Activated CD8-positive, alpha-beta T cell treated with anti-CD3 and anti-CD28 coated beads, Interleukin-2, amount 10 ng/mL, durations not matched to agents 7 days and 5 days (primary cell): Measurements from ENCODE around the gene ACTR2. TPM values are rescaled to one million over a fixed set of nuclear protein-coding genes. Genes with fewer than 3 reads are reported as not detected.
"Not testable (repeated sequence)": the region's sequence is repeated elsewhere in the genome, so short reads cannot be mapped to it uniquely, and the experiment has no call there.

Source experiments
- ATAC-seq: fragments of 150-1000 bp; cut with Tn5 transposase; one replicate; pipeline ENCODE4 v1.10.0; 2021; ENCODE audit warnings: moderate library complexity
- CTCF ChIA-PET: fragments of 350-600 bp; sonication (Branson Sonifier 250); formaldehyde crosslinking; loops from one replicate; lab custom pipeline; 2021; ENCODE audit warnings: antibody characterized with exemption; lab: Charles Lee
- POLR2A ChIA-PET: fragments of 350-600 bp; sonication (Branson Sonifier 250); formaldehyde crosslinking; loops from one replicate; lab custom pipeline; 2021; ENCODE audit warnings: antibody characterized with exemption; lab: Charles Lee
- DNase-seq: peaks from one replicate; pipeline ENCODE4 v3.0.0-alpha.2; 2020
- H3K27ac Mint-ChIP-seq: one replicate; pipeline ENCODE4 v1.8.0; 2021; ENCODE audit warnings: mild to moderate bottlenecking, mixed read lengths
- H3K27me3 Mint-ChIP-seq: one replicate; pipeline ENCODE4 v1.8.0; 2021; ENCODE audit warnings: low read depth, mixed read lengths
- H3K36me3 Mint-ChIP-seq: one replicate; pipeline ENCODE4 v1.8.0; 2021; ENCODE audit warnings: low read depth, mixed read lengths
- H3K4me1 Mint-ChIP-seq: one replicate; pipeline ENCODE4 v1.8.0; 2021; ENCODE audit warnings: low read depth, mixed read lengths
- H3K4me3 Mint-ChIP-seq: one replicate; pipeline ENCODE4 v1.8.0; 2021; ENCODE audit warnings: mild to moderate bottlenecking, mixed read lengths
- H3K9me3 Mint-ChIP-seq: one replicate; pipeline ENCODE4 v1.8.0; 2022; ENCODE audit warnings: mixed read lengths; ENCODE audit not compliant: insufficient read depth
- total RNA-seq, 2 experiments: library from RNA; stranded (reverse); gene quantifications; one replicate each; pipeline ENCODE4 v1.2.3, GENCODE V29; 2021

ACTR2 gene
- total RNA-seq, 2 experiments from 2014 or later = 478 to 493 TPM

GRCh38 chr2:65231121-65231520 is 3.5 kb downstream of the ACTR2 start:
- peaks cover 44% of the 10 kb centered on the region for H3K36me3 Mint-ChIP-seq
- ATAC-seq (no peak), DNase-seq (no peak)
- peak overlapping the region; percentile 72 for H3K27ac Mint-ChIP-seq
- H3K27me3 Mint-ChIP-seq = no peaks in the 10 kb centered on the region
- CTCF ChIA-PET = interaction anchor here (0.8 kb wide), 1 partner anchor 101 kb away, joined by 3 read pairs; no protein-coding TSS in a partner anchor
- H3K4me3 Mint-ChIP-seq = peak overlapping the region; percentile 31
- POLR2A ChIA-PET = no interaction called here
- peaks cover 51% of the 10 kb centered on the region for H3K4me1 Mint-ChIP-seq
- no peaks in the 10 kb centered on the region for H3K9me3 Mint-ChIP-seq

- Mint-ChIP-seq H3K27ac (peak overlapping the region; percentile 21), H3K4me1 (peaks cover 43% of the 10 kb centered on the region)
- CTCF ChIA-PET = interaction anchor here (0.6 kb wide), 1 partner anchor 199 kb away, joined by 3 read pairs; no protein-coding TSS in a partner anchor
These were observed 4.4 kb downstream of the ACTR2 start for GRCh38 chr2:65231892-65232477.

DNA sequence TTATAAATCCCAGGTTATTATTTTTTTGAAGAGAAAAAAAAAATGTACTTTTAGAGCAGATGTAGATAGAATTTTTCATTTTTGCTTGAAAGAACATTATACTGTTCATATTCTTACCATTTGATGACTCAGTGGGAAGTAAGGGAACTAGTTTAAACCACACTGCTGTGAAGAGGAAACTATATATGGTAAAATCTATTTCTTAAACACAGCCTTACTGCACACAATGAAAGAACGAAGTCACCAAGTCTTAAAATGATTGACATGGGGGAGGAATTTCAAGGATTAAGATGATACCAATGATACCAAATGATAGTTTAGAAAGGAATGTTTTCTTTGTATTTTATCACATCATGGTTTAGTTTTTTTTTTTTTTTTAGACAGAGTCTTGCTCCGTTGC is 5.0 kb downstream of the ACTR2 start:
- H3K4me1 Mint-ChIP-seq = peaks cover 43% of the 10 kb centered on the region
- ChIA-PET POLR2A (no interaction called here), CTCF (no interaction called here)
- no peaks in the 10 kb centered on the region for H3K27me3 Mint-ChIP-seq
- H3K27ac Mint-ChIP-seq = peak overlapping the region; percentile 21
- no peak for DNase-seq
- ATAC-seq = peak; percentile 47
- H3K9me3 Mint-ChIP-seq = no peaks in the 10 kb centered on the region
- H3K36me3 Mint-ChIP-seq = peaks cover 43% of the 10 kb centered on the region
- peak overlapping the region; percentile 42 for H3K4me3 Mint-ChIP-seq

More at GRCh38 chr2:65231892-65232477, 4.4 kb downstream of the ACTR2 start:
- H3K27me3 Mint-ChIP-seq = no peaks in the 10 kb centered on the region
- H3K4me3 Mint-ChIP-seq = peak overlapping the region; percentile 42
- peak; percentile 30 for DNase-seq
- peaks cover 44% of the 10 kb centered on the region for H3K36me3 Mint-ChIP-seq
- ATAC-seq = no peak
- H3K9me3 Mint-ChIP-seq = no peaks in the 10 kb centered on the region
- POLR2A ChIA-PET = no interaction called here

DNA sequence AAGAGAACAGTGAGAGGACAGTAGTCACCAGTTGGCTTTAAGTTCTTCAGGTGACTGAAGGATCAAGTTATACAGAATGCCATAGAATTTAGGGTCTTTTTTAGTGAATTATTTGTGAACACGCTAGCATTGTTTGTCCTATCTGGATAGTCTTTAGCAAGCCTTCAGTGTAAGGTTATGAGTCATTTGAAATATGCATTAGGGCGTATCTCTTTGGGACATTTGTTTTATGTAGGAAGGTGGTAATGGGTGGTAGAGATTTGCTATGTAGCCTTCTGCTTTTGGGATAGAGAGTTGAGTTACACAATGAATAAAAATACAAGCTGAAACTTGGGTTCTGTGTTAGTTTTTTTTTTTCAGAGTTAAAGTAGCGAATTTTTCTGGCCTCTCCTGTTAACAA is 13.0 kb downstream of the ACTR2 start:
- Mint-ChIP-seq H3K27me3 (no peaks in the 10 kb centered on the region), H3K9me3 (no peaks in the 10 kb centered on the region), H3K4me3 (no peak overlapping the region), H3K36me3 (peaks cover 30% of the 10 kb centered on the region), H3K4me1 (peaks cover 12% of the 10 kb centered on the region), H3K27ac (no peak overlapping the region)
- no peak for ATAC-seq
- DNase-seq = no peak
- POLR2A ChIA-PET = no interaction called here
- CTCF ChIA-PET = no interaction called here

DNA sequence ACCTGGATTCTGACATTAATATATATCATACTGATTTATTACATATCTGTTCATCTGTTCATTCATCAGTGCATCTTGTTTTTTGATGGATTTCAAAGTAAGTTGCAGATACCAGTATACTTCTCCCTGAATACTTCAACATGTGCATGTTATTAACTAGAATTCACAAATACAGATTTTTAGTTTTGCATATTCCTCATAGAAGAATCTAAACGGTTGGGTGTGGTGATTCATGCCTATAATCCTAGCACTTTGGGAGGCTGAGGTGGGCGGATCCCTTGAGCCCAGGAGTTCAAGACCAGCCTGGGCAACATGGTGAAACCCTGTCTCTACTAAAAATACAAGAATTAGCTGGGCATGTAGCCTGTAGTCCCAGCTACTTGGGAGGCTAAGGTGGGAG is 16.8 kb downstream of the ACTR2 start:
- DNase-seq, ATAC-seq, CTCF ChIA-PET, H3K4me3 Mint-ChIP-seq, H3K27ac Mint-ChIP-seq, H3K9me3 Mint-ChIP-seq, H3K4me1 Mint-ChIP-seq, H3K27me3 Mint-ChIP-seq: not testable (repeated sequence)
- H3K36me3 Mint-ChIP-seq = peaks cover 46% of the 10 kb centered on the region
- POLR2A ChIA-PET = interaction anchor here (1.6 kb wide), 1 partner anchor 17 kb away, joined by 7 read pairs; the partner anchor contains the start of gene ACTR2

- H3K4me1 Mint-ChIP-seq = peaks cover 3% of the 10 kb centered on the region
- H3K27ac Mint-ChIP-seq = no peak overlapping the region
- ChIA-PET CTCF (no interaction called here), POLR2A (interaction anchor here (1.5 kb wide), 1 partner anchor 25 kb away, joined by 4 read pairs; the partner anchor contains the start of gene ACTR2)
- ATAC-seq = no peak
- no peaks in the 10 kb centered on the region for H3K27me3 Mint-ChIP-seq
- H3K4me3 Mint-ChIP-seq = no peak overlapping the region
- DNase-seq = no peak
- H3K9me3 Mint-ChIP-seq = no peaks in the 10 kb centered on the region
- H3K36me3 Mint-ChIP-seq = peaks cover 51% of the 10 kb centered on the region
These were observed 25.0 kb downstream of the ACTR2 start for GRCh38 chr2:65252640-65253039.

DNA sequence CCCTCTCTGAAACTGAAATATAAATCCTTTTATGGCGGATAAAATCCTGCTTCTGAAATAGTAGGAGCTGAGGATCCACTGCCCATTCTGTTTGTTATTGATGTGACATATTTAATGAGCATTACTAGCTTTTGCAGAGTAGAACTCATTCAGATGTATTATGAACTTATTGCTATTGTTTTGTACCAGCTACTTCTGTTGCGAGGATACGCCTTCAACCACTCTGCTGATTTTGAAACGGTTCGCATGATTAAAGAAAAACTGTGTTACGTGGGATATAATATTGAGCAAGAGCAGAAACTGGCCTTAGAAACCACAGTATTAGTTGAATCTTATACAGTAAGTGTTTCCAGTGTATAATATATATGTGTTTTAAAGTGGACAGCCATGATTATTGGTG is 27.7 kb downstream of the ACTR2 start:
- no peaks in the 10 kb centered on the region for H3K9me3 Mint-ChIP-seq
- H3K4me3 Mint-ChIP-seq = no peak overlapping the region
- ATAC-seq = no peak
- peaks cover 3% of the 10 kb centered on the region for H3K4me1 Mint-ChIP-seq
- CTCF ChIA-PET = interaction anchor here (0.8 to 1.5 kb wide), 3 partner anchors 10 to 190 kb away, joined by 3 to 4 read pairs (median 3); partner anchors contain the start of gene ACTR2
- DNase-seq = no peak
- no peaks in the 10 kb centered on the region for H3K27me3 Mint-ChIP-seq
- POLR2A ChIA-PET = no interaction called here
- H3K27ac Mint-ChIP-seq = no peak overlapping the region
- peaks cover 52% of the 10 kb centered on the region for H3K36me3 Mint-ChIP-seq

DNA sequence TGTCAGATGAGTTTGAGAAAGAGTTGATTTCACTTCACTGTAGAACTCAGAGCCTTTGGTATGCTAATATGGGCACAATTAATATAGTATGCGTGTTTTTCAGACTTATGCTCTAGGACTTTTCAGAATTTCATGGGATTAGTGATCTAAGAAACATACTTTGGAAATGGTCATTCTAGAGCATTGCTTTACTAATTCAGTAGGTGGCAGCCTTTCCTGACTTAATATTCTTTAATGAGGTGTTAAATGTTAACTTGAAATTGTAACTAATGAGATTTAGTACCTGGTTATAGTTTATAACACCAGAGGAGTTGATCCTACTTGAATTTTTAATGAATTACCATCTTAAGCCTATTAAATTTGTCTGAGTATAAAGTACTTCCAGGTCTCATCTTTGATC is 28.4 kb downstream of the ACTR2 start:
- Mint-ChIP-seq H3K27me3 (no peaks in the 10 kb centered on the region), H3K4me1 (peaks cover 3% of the 10 kb centered on the region), H3K9me3 (no peaks in the 10 kb centered on the region), H3K27ac (no peak overlapping the region), H3K4me3 (no peak overlapping the region), H3K36me3 (peaks cover 48% of the 10 kb centered on the region)
- ATAC-seq (no peak), DNase-seq (no peak)
- CTCF ChIA-PET = no interaction called here
- POLR2A ChIA-PET = no interaction called here

DNA sequence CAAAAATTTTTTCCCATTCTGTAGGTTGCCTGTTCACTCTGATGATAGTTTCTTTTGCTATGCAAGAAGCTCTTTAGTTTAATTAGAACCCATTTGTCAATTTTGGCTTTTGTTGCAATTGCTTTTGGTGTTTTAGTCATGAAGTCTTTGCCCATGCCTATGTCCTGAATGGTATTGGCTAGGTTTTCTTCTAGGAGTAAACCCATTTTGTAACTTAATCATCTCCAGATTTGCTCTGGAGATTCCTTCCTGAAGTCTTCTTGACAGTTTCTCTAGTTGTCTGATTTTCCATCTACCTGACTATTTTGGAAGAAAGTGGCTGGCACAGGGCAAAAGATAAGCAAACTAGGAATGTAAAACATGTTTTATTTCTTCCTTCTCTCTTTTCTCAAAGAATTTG is 30.2 kb downstream of the ACTR2 start:
- CTCF ChIA-PET, ATAC-seq, H3K27me3 Mint-ChIP-seq, H3K9me3 Mint-ChIP-seq, POLR2A ChIA-PET, H3K4me3 Mint-ChIP-seq, DNase-seq, H3K27ac Mint-ChIP-seq, H3K4me1 Mint-ChIP-seq: not testable (repeated sequence)
- H3K36me3 Mint-ChIP-seq = peaks cover 47% of the 10 kb centered on the region

DNA sequence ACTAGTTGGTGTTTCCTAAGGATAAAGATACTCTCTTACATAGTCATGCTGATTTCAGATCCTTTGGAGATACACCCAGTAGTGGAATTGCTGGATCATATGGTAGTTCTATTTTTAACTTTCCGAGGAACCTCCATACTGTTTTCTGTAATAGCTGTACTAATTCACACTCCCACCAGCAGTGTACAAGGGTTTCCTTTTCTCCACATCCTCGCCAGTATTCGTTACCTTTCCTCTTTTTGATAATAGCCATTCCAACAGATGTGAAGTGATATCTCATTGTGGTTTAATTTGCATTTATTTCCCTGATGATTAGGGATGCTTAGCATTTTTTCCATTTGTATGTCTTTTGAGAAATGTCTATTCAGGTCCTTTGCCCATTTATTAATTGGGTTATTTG is 34.0 kb downstream of the ACTR2 start:
- H3K4me1 Mint-ChIP-seq = peaks cover 7% of the 10 kb centered on the region
- POLR2A ChIA-PET = interaction anchor here (0.9 kb wide), 1 partner anchor 34 kb away, joined by 4 read pairs; the partner anchor contains the start of gene ACTR2
- H3K27me3 Mint-ChIP-seq = no peaks in the 10 kb centered on the region
- DNase-seq (no peak), ATAC-seq (no peak)
- no peak overlapping the region for H3K27ac Mint-ChIP-seq
- H3K4me3 Mint-ChIP-seq = no peak overlapping the region
- H3K9me3 Mint-ChIP-seq = no peaks in the 10 kb centered on the region
- CTCF ChIA-PET = interaction anchor here (0.8 kb wide), 1 partner anchor 197 kb away, joined by 3 read pairs; no protein-coding TSS in a partner anchor
- peaks cover 54% of the 10 kb centered on the region for H3K36me3 Mint-ChIP-seq

GRCh38 chr2:65263262-65263661 is 35.6 kb downstream of the ACTR2 start:
- H3K9me3 Mint-ChIP-seq = no peaks in the 10 kb centered on the region
- peaks cover 7% of the 10 kb centered on the region for H3K4me1 Mint-ChIP-seq
- ATAC-seq (no peak), DNase-seq (no peak)
- H3K4me3 Mint-ChIP-seq = no peak overlapping the region
- CTCF ChIA-PET = interaction anchor here (1.1 to 2.9 kb wide), 2 partner anchors 13 to 311 kb away, joined by 3 to 9 read pairs; no protein-coding TSS in a partner anchor
- no peaks in the 10 kb centered on the region for H3K27me3 Mint-ChIP-seq
- POLR2A ChIA-PET = no interaction called here
- peaks cover 54% of the 10 kb centered on the region for H3K36me3 Mint-ChIP-seq
- H3K27ac Mint-ChIP-seq = no peak overlapping the region

DNA sequence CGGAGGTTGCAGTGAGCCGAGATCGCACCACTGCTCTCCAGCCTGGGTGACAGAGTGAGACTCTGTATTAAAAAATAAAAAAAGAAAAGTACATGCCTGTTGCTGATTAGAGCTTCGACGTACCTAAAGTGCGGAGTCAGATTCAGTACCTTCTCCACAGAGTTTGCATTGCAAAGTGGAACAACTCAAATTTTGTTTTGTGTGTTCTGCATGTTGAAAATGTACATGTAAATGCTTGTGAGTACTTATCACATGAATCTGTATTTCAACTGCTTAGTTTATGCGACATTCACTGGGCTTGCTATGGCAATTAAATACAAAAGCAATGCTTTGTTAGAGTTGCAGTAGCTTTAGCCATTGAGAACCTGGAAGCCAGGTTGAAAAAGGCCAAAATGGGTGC is 36.4 kb downstream of the ACTR2 start:
- POLR2A ChIA-PET = interaction anchor here (1.3 kb wide), 1 partner anchor 36 kb away, joined by 3 read pairs; the partner anchor contains the start of gene ACTR2
- no peak overlapping the region for H3K4me3 Mint-ChIP-seq
- ATAC-seq = no peak
- H3K27me3 Mint-ChIP-seq = no peaks in the 10 kb centered on the region
- no peak overlapping the region for H3K27ac Mint-ChIP-seq
- peaks cover 7% of the 10 kb centered on the region for H3K4me1 Mint-ChIP-seq
- DNase-seq = no peak
- H3K9me3 Mint-ChIP-seq = no peaks in the 10 kb centered on the region
- CTCF ChIA-PET = interaction anchor here (1.1 to 2.9 kb wide), 2 partner anchors 12 to 310 kb away, joined by 3 to 9 read pairs; no protein-coding TSS in a partner anchor
- H3K36me3 Mint-ChIP-seq = peaks cover 56% of the 10 kb centered on the region
